Upper lobe of right lung (tissue), 1 donor: ENCODE data around the gene CASK. TPM values are rescaled to one million over a fixed set of nuclear protein-coding genes. Genes with fewer than 3 reads are reported as not detected.

Source experiments
- ATAC-seq: fragments of 200-7000 bp; cut with Tn5 transposase; one replicate; pipeline ENCODE4 v1.9.1; 2020; ENCODE audit warnings: mild to moderate bottlenecking, moderate library complexity
- DNase-seq: peaks from one replicate; pipeline ENCODE4 v3.0.0-alpha.2; 2020
- H3K27ac ChIP-seq: fragments of 200-600 bp; one replicate; pipeline ENCODE4 v1.8.0; 2022
- H3K27me3 ChIP-seq: fragments of 200-600 bp; one replicate; pipeline ENCODE4 v1.8.0; 2022; ENCODE audit warnings: mild to moderate bottlenecking
- H3K36me3 ChIP-seq: fragments of 200-600 bp; one replicate; pipeline ENCODE4 v1.8.0; 2022
- H3K4me1 ChIP-seq: fragments of 200-600 bp; one replicate; pipeline ENCODE4 v1.8.0; 2022
- H3K4me3 ChIP-seq: fragments of 200-600 bp; one replicate; pipeline ENCODE4 v1.8.0; 2022; ENCODE audit warnings: mild to moderate bottlenecking
- H3K9me3 ChIP-seq: fragments of 200-600 bp; one replicate; pipeline ENCODE4 v1.8.0; 2022
- CTCF ChIP-seq: fragments of 200-600 bp; IDR thresholded peaks from one replicate; pipeline ENCODE4 v1.8.0; 2022; ENCODE audit warnings: antibody characterized with exemption
- intact Hi-C: fragments of 100-400 bp; cut with DNase I; formaldehyde crosslinking; loops from one replicate; pipeline ENCODE4 v1.11.0; 2022
- total RNA-seq: library from RNA; stranded (reverse); fragmentation: NEBNext Ultra II Directional; extraction: Animal tissue kit (Norgen Biotek cat#: 25700); gene quantifications from one replicate; pipeline ENCODE4 v1.2.1, GENCODE V29; 2021
- donor health status: DM: no; HTN: yes; CAD: no; lungs with severe emphysema.

Gene CASK
- total RNA-seq, 1 donor from 2014 or later: 60.4 TPM

- Histone ChIP-seq H3K27ac (no peak overlapping the region), H3K27me3 (no peaks in the 10 kb centered on the region), H3K36me3 (no peaks in the 10 kb centered on the region), H3K4me1 (no peaks in the 10 kb centered on the region), H3K4me3 (no peak overlapping the region), H3K9me3 (no peaks in the 10 kb centered on the region)
- intact Hi-C loops: no loop called here
- DNase-seq (no peak), ATAC-seq (no peak)
- TF ChIP-seq CTCF: peak; percentile 43
Observed at GRCh38 chrX:41558531-41558930, 364.8 kb downstream of the CASK start.

GRCh38 chrX:41556958-41557357 is 366.4 kb downstream of the CASK start:
- intact Hi-C loops: no loop called here
- TF ChIP-seq CTCF: no peak
- no peak overlapping the region for H3K27ac ChIP-seq
- H3K9me3 ChIP-seq: no peaks in the 10 kb centered on the region
- H3K4me1 ChIP-seq: no peaks in the 10 kb centered on the region
- DNase-seq: no peak
- H3K36me3 ChIP-seq: no peaks in the 10 kb centered on the region
- H3K27me3 ChIP-seq: no peaks in the 10 kb centered on the region
- no peak for ATAC-seq
- no peak overlapping the region for H3K4me3 ChIP-seq

- no peak for DNase-seq
- TF ChIP-seq CTCF: no peak
- Histone ChIP-seq H3K27ac (no peak overlapping the region), H3K9me3 (no peaks in the 10 kb centered on the region), H3K27me3 (no peaks in the 10 kb centered on the region), H3K4me1 (no peaks in the 10 kb centered on the region), H3K36me3 (no peaks in the 10 kb centered on the region), H3K4me3 (no peak overlapping the region)
- ATAC-seq: no peak
- intact Hi-C loops: no loop called here
Observed at GRCh38 chrX:41553688-41554087, 369.7 kb downstream of the CASK start.

- Histone ChIP-seq H3K27ac (no peak overlapping the region), H3K27me3 (no peaks in the 10 kb centered on the region), H3K4me1 (no peaks in the 10 kb centered on the region), H3K36me3 (no peaks in the 10 kb centered on the region), H3K4me3 (no peak overlapping the region), H3K9me3 (no peaks in the 10 kb centered on the region)
- no peak for TF ChIP-seq CTCF
- ATAC-seq: no peak
- no peak for DNase-seq
- intact Hi-C loops: no loop called here
Observed at GRCh38 chrX:41548411-41548810, 374.9 kb downstream of the CASK start.

- intact Hi-C loops: no loop called here
Observed at GRCh38 chrX:41543668-41544067, 379.7 kb downstream of the CASK start.

More at GRCh38 chrX:41543668-41544067, 379.7 kb downstream of the CASK start:
- Histone ChIP-seq H3K4me3 (no peak overlapping the region), H3K4me1 (no peaks in the 10 kb centered on the region), H3K27ac (no peak overlapping the region), H3K27me3 (no peaks in the 10 kb centered on the region), H3K9me3 (no peaks in the 10 kb centered on the region), H3K36me3 (no peaks in the 10 kb centered on the region)
- DNase-seq (no peak), ATAC-seq (no peak)
- no peak for TF ChIP-seq CTCF
